K562 treated with DMSO at 1 percent for 24 hours (cell line): ENCODE data around the gene PPP2R3C. TPM values are rescaled to one million over a fixed set of nuclear protein-coding genes. Genes with fewer than 3 reads are reported as not detected.

Experiments
- total RNA-seq: library from RNA; unstranded; fragments of 300-600 nt; gene quantifications from 2 replicates; pipeline ENCODE4 v1.2.3, GENCODE V29; 2022; ENCODE audit warnings: low read depth; ENCODE audit not compliant: insufficient read depth

Gene PPP2R3C
- 17.0 and 18.4 TPM in 2 replicates for total RNA-seq

DNA sequence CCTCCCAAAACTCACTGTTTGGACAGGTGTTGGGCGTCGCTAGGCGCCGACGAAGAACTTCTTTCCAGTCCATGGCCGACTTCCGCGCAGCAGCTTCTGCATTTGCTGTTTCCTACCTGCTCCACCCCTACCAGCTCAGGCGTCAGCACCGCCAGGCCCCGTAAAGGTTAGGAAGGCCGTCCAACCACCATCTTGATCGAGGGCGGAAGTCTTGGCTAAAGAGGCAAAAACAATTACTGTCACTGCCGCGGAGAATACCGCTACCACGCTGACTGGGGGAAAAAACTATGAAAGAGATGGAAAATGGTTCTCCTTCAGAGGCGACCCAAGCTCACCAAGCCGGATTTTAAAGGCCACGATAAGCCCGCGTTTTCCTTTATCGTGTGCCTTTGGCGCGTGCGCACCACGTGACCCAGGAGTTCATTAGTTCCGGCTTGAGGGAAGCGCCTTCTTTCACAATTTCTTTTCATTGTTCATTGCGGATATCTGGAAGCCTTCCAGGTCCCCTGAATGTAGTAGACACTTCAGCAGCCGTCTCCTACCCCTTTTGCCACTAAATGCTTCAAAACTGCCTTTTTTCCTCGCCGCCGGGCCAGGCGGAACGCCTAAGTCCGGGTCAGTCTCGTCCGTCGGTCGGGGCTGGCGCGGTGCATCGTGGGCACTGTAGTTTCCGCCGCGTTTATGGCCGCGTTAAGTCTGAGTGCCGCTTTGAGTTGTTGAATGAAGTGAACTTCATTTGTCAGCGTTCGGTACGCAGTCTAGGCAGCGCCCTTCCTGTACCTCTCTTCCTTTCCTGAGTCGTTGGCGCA lies at the start of gene PPP2R3C, which contains the start of gene PRORP:
PPP2R3C (minus strand) TSS at position 104 of the 809 bp plus-strand sequence; CDS start at position 73, 31 bp downstream.
PRORP (plus strand) TSS at position 666 of the 809 bp plus-strand sequence. CDS start 694 bp downstream, outside the sequence.

DNA sequence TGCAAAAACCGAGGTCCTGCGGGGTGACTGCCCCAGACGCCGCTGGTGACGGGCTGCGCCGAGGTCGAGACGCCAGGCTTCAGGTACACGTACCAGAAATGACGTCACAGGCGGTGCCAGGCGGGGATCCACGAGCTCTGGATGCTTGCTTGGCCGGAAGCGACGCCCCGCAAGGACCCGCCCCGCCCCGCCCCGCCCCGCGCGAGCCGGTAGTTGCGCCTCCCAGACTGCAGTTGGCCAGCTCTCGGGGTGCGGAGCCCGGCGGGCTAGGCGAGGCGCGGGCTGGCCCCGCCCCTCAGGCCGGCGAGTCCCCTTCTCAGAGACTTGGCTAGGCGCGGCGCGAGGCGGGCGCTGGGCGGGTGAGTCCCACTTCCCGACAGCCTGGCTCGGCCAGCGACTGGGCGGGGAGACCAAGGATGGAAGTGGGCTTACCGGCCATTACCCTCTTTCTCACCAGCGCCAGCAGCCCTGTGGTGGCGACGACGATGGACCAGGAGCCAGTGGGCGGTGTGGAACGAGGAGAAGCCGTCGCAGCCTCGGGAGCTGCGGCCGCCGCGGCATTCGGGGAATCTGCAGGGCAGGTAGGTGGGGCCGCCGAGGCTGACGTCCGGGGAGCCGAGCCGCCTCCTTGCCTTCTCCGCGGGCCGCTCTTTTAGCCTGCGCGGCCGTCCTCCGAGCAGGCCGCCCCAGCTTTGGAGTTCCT lies 75.6 kb downstream of the PPP2R3C start, which contains the start of gene FAM177A1:
FAM177A1 (plus strand) TSS at position 225 of the 703 bp plus-strand sequence; CDS start at position 417, 192 bp downstream.

Other genes with a start within 250 kb of the PPP2R3C start
- gene BAZ1A, start 246.6 kb downstream of the PPP2R3C start, total RNA-seq: 11.2 and 12.9 TPM in 2 replicates
- gene SRP54, start 139.0 kb downstream of the PPP2R3C start, total RNA-seq: 34.9 and 42.3 TPM in 2 replicates
- gene FAM177A1, start 75.7 kb downstream of the PPP2R3C start, total RNA-seq: 47.6 and 54.4 TPM in 2 replicates
- gene PRORP, start 562 bp upstream of the PPP2R3C start, total RNA-seq: 12.1 and 12.4 TPM in 2 replicates
- 148 and 176 TPM in 2 replicates for gene PSMA6, start 170.4 kb upstream of the PPP2R3C start, total RNA-seq